Keratinocyte (primary cell): ENCODE results near the gene POLE. TPM values are rescaled to one million over a fixed set of nuclear protein-coding genes. Genes with fewer than 3 reads are reported as not detected.

Experiments used
- DNase-seq: peaks from one replicate; pipeline ENCODE4 v3.0.0-alpha.2; 2011; ENCODE audit warnings: low read depth, missing footprints, low spot score
- FAIRE-seq: peaks from 2 replicates; lab custom pipeline; 2011; peaks lifted over from hg19 to GRCh38; lab: Jason Lieb, UNC
- H2AFZ ChIP-seq: 2 replicates; pipeline ENCODE4 v1.6.0; 2012; ENCODE audit warnings: low read length, control low read depth, inconsistent platforms; ENCODE audit not compliant: control insufficient read depth
- H3K27ac ChIP-seq: 2 replicates; pipeline ENCODE4 v1.5.1; 2011; ENCODE audit warnings: low read length; ENCODE audit not compliant: control insufficient read depth, insufficient read depth
- H3K27me3 ChIP-seq: 3 replicates; pipeline ENCODE4 v1.6.0; 2011; ENCODE audit warnings: low read length; ENCODE audit not compliant: control insufficient read depth, insufficient read depth; ENCODE audit errors: extremely low read depth
- H3K36me3 ChIP-seq, 2 experiments: 2 replicates in 1 of 2; 3 replicates in 1 of 2; pipeline ENCODE4 v1.5.1; 2011; ENCODE audit warnings: low read length in 2 of 2, mild to moderate bottlenecking in 1 of 2; ENCODE audit not compliant: control insufficient read depth in 2 of 2, insufficient read depth in 2 of 2; ENCODE audit errors: extremely low read depth in 1 of 2
- H3K4me1 ChIP-seq: 3 replicates; pipeline ENCODE4 v1.5.1; 2011; ENCODE audit warnings: low read length; ENCODE audit not compliant: control insufficient read depth, insufficient read depth; ENCODE audit errors: extremely low read depth
- H3K4me2 ChIP-seq: 3 replicates; pipeline ENCODE4 v1.6.0; 2011; ENCODE audit warnings: low read depth, low read length; ENCODE audit not compliant: control insufficient read depth, insufficient read depth; ENCODE audit errors: extremely low read depth
- H3K4me3 ChIP-seq, 3 experiments: fragments of 200-600 bp in 1 of 3; sonication (generic) in 1 of 3; 2 replicates in 2 of 3; 3 replicates in 1 of 3; pipeline ENCODE4 v1.5.1; 2011 to 2016; ENCODE audit warnings: low read length in 3 of 3, mild to moderate bottlenecking in 3 of 3, control low read depth in 2 of 3, inconsistent platforms in 1 of 3, low read depth in 1 of 3, mixed read lengths in 1 of 3, mixed run types in 1 of 3, moderate library complexity in 1 of 3; ENCODE audit not compliant: control insufficient read depth in 2 of 3, insufficient read depth in 2 of 3; ENCODE audit errors: extremely low read depth in 1 of 3
- H3K79me2 ChIP-seq: 2 replicates; pipeline ENCODE4 v1.6.0; 2012; ENCODE audit warnings: low read length; ENCODE audit not compliant: control insufficient read depth, insufficient read depth
- H3K9ac ChIP-seq: 3 replicates; pipeline ENCODE4 v1.6.0; 2011; ENCODE audit warnings: low read length; ENCODE audit not compliant: control insufficient read depth, insufficient read depth; ENCODE audit errors: extremely low read depth
- H3K9me1 ChIP-seq: 3 replicates; pipeline ENCODE4 v1.6.0; 2011; ENCODE audit warnings: low read length; ENCODE audit not compliant: control insufficient read depth, insufficient read depth; ENCODE audit errors: extremely low read depth
- H3K9me3 ChIP-seq: 2 replicates; pipeline ENCODE4 v1.5.1; 2012; ENCODE audit warnings: low read depth, low read length; ENCODE audit not compliant: control insufficient read depth
- H4K20me1 ChIP-seq: 3 replicates; pipeline ENCODE4 v1.6.0; 2011; ENCODE audit warnings: low read length; ENCODE audit not compliant: control insufficient read depth, insufficient read depth; ENCODE audit errors: extremely low read depth
- CTCF ChIP-seq, 3 experiments: IDR thresholded peaks in 1 of 3; conservative IDR thresholded peaks in 1 of 3; optimal IDR thresholded peaks in 1 of 3; 2 replicates in 2 of 3; 3 replicates in 1 of 3; pipeline versions ENCODE3 to v1.5.1; 2011; ENCODE audit warnings: low read length in 3 of 3, mild to moderate bottlenecking in 3 of 3, moderate library complexity in 2 of 3, control low read depth in 1 of 3, inconsistent platforms in 1 of 3; ENCODE audit not compliant: insufficient read depth in 2 of 3; ENCODE audit errors: extremely low read depth in 1 of 3
- EZH2 ChIP-seq: IDR thresholded peaks from one replicate; pipeline ENCODE4 v1.6.1; 2012; ENCODE audit warnings: inconsistent platforms, mild to moderate bottlenecking, low read length, moderate library complexity
- dilution Hi-C: fragments of 300-500 bp; cut with MboI; formaldehyde crosslinking; loops from one replicate; pipeline ENCODE4 v1.7.0; 2020; ENCODE audit warnings: low sequenced_read_pairs; ENCODE audit not compliant: extremely low pct_ligation_motif_present
- polyA plus RNA-seq, 5 experiments: library from polyadenylated mRNA; depleted of rRNA in 3 of 5; stranded (reverse) in 3 of 5; stranded (forward) in 1 of 5; unstranded in 1 of 5; fragments of >200 nt; gene quantifications; 1 replicate in 1 of 5; 2 replicates in 3 of 5; 3 replicates in 1 of 5; pipeline versions ENCODE4 v1.2.1 to v1.2.3, GENCODE V29; 2011 to 2012; ENCODE audit warnings: missing spikeins in 2 of 5, low read depth in 1 of 5, low replicate concordance in 1 of 5

POLE gene
- polyA plus RNA-seq, 1 donor (not counting 4 experiments of a cell fraction or from before 2014, with no cell fraction given), result 14.8 TPM

- dilution Hi-C loops, result no loop called here
- no peaks in the 10 kb centered on the region for H4K20me1 ChIP-seq
- peaks cover 1 to 11% of the 10 kb centered on the region in 2 experiments for H3K36me3 ChIP-seq
- H3K27ac ChIP-seq, result no peak overlapping the region
- no peak overlapping the region for H3K4me3 ChIP-seq
- H3K4me1 ChIP-seq, result peaks cover 1% of the 10 kb centered on the region
- no peaks in the 10 kb centered on the region for H3K9me3 ChIP-seq
- no peak for DNase-seq
- no peak for FAIRE-seq
- no peaks in the 10 kb centered on the region for H3K79me2 ChIP-seq
- H3K4me2 ChIP-seq, result no peak overlapping the region
- TF ChIP-seq CTCF (optimal IDR thresholded peaks at IDR 0.05 in 1 of 3, IDR thresholded peaks at IDR 0.05 in 1 of 3, conservative IDR thresholded peaks at IDR 0.05 in 1 of 3; ENCODE audit: extremely low read depth in 1 of 3, insufficient read depth in 2 of 3, low read length in 3 of 3) (no peak), EZH2 (no peak)
- H2AFZ ChIP-seq, result no peak overlapping the region
- no peaks in the 10 kb centered on the region for H3K27me3 ChIP-seq
- no peak overlapping the region for H3K9ac ChIP-seq
- H3K9me1 ChIP-seq, result no peaks in the 10 kb centered on the region
These were observed 13.2 kb upstream of the POLE start for GRCh38 chr12:132700212-132700822.

GRCh38 chr12:132698341-132698740 lies 11.2 kb upstream of the POLE start:
- Histone ChIP-seq H3K4me3 (no peak overlapping the region), H3K4me2 (no peak overlapping the region), H3K4me1 (peaks cover 3% of the 10 kb centered on the region), H3K27me3 (no peaks in the 10 kb centered on the region), H3K9me3 (no peaks in the 10 kb centered on the region), H3K79me2 (no peaks in the 10 kb centered on the region), H4K20me1 (no peaks in the 10 kb centered on the region), H3K36me3 (peaks cover 1 to 3% of the 10 kb centered on the region in 2 experiments), H2AFZ (no peak overlapping the region), H3K9me1 (no peaks in the 10 kb centered on the region), H3K27ac (no peak overlapping the region), H3K9ac (no peak overlapping the region)
- dilution Hi-C loops, result no loop called here
- DNase-seq (no peak), FAIRE-seq (no peak)
- TF ChIP-seq CTCF (optimal IDR thresholded peaks at IDR 0.05 in 1 of 3, IDR thresholded peaks at IDR 0.05 in 1 of 3, conservative IDR thresholded peaks at IDR 0.05 in 1 of 3; ENCODE audit: extremely low read depth in 1 of 3, insufficient read depth in 2 of 3, low read length in 3 of 3) (no peak), EZH2 (no peak)
